Choroid plexus epithelial cell (primary cell): ENCODE measurements around the gene SYNE2.
"Not testable (repeated sequence)": the region's sequence is repeated elsewhere in the genome, so short reads cannot be mapped to it uniquely, and the experiment has no call there.

Experiments
- DNase-seq: peaks from one replicate; pipeline ENCODE4 v3.0.0-alpha.2; 2010; ENCODE audit warnings: low read depth
- H3K4me3 ChIP-seq: 2 replicates; pipeline ENCODE4 v1.5.1; 2011; ENCODE audit warnings: low read depth, mild to moderate bottlenecking, control low read depth, low read length, moderate library complexity
- TF ChIP-seq, protein P1 (sequence below): conservative IDR thresholded peaks from 2 replicates; pipeline ENCODE4 v1.5.1; 2011; ENCODE audit warnings: low read depth, mild to moderate bottlenecking, control low read depth, inconsistent platforms, low read length, moderate library complexity

SYNE2 gene

DNA sequence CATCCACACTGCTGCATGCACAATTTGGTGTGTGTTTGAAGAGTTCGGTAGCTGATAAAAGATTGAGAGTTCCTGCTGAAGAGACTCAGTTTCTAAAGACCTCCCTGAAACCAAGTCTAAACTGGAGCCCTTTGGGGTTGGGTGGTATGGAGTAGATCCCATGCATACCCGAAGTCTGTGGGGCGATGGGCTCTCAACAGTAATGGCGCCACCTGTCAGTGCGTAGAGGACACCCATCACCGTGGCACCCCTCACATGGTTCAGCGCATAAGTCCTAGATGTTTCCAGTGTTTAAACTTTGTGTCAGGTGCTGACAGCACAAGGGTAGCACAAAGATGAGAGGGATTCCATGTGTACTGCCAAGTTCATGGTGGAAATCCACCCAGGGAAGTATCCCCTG, 355.5 kb downstream of the SYNE2 start:
- TF ChIP-seq, protein P1, sequence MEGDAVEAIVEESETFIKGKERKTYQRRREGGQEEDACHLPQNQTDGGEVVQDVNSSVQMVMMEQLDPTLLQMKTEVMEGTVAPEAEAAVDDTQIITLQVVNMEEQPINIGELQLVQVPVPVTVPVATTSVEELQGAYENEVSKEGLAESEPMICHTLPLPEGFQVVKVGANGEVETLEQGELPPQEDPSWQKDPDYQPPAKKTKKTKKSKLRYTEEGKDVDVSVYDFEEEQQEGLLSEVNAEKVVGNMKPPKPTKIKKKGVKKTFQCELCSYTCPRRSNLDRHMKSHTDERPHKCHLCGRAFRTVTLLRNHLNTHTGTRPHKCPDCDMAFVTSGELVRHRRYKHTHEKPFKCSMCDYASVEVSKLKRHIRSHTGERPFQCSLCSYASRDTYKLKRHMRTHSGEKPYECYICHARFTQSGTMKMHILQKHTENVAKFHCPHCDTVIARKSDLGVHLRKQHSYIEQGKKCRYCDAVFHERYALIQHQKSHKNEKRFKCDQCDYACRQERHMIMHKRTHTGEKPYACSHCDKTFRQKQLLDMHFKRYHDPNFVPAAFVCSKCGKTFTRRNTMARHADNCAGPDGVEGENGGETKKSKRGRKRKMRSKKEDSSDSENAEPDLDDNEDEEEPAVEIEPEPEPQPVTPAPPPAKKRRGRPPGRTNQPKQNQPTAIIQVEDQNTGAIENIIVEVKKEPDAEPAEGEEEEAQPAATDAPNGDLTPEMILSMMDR = no peak
- DNase-seq = no peak
- no peak overlapping the region for H3K4me3 ChIP-seq

DNA sequence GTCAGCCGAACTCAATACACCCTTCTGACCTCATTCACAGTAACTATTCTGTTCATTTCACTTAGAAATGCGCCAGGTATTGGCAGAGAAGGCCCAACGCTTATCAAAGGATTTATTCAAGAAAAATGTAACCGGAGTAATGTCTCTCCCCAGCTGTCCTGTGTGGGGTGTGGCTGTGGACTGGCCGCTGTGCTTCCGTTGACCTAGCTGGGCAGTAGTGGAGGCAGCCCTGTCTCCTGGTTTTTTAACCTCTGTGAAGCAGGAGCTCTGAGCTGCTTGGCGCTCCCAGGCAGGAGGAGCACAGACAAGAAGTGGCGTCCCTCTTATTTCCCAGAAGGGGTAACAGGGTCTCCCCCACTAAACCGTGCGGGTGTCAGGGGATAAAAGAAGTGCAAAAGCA, 356.2 kb downstream of the SYNE2 start:
- TF ChIP-seq, protein P1 = no peak
- no peak for DNase-seq
- H3K4me3 ChIP-seq = no peak overlapping the region

DNA sequence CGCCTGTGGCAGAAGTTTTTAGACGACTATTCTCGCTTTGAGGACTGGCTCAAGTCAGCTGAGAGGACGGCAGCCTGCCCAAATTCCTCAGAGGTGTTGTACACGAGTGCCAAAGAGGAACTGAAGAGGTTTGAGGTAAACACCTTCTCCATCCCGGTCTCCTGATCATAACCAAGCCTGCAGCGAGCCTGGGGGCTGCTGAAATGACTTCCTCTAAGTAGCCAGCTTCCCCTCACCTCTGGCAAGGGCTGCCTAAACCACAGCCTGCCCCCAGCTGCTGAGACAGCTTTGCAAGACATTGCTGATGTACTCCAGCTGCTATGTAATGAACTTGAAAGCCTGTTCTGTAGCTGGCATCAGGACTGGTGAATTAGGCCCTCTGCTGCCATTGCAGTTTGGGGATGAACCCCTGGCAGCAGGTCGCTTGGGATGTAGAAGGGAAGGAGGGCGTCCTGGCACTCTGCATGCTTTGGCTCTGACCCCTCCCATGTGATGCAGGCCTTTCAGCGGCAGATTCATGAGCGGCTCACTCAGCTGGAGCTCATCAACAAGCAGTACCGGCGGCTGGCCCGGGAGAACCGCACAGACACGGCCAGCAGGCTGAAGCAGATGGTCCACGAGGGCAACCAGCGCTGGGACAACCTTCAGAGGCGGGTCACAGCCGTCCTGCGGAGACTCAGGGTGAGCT, 356.8 kb downstream of the SYNE2 start:
- TF ChIP-seq, protein P1 = no peak
- DNase-seq = peak; percentile 49
- no peak overlapping the region for H3K4me3 ChIP-seq

DNA sequence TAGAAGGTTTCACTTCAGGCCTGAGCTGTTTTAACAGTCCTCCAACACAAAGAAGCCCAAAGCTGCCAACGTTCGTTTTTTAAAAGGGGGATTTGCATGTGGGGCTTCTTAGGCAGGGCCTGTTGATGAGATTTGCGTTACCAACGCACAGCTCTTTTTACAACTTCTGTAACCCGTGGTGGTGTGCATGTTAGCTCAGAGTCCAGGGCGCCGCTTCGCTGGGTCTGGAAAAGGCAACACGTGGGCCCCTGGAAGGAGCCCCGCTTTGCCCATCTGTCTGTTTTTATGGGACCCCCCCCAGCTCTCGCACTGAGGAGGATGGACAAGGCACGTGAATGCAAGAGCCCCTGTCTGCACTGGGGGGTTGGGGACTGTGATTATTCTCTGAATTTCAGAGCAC, 357.4 kb downstream of the SYNE2 start:
- H3K4me3 ChIP-seq = no peak overlapping the region
- TF ChIP-seq, protein P1 = no peak
- no peak for DNase-seq

DNA sequence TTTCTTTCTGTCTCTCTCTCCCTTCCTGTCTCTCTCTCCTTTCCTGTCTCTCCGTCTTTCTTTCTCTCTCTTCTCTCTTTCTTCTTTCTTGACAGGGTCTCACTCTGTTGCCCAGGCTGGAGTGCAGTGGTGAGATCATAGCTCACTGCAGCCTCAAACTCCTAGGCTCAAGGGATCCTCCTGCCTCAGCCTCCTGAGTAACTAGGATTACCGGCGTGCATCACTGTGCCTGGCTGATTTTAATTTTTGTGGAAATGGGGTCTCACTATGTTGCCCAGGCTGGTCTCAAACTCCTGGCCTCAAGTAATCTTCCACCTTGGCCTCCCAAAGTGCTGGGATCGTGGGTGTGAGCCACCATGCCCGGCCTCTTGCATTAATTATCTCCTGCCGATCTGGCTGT, 358.1 kb downstream of the SYNE2 start:
- H3K4me3 ChIP-seq, DNase-seq: not testable (repeated sequence)

DNA sequence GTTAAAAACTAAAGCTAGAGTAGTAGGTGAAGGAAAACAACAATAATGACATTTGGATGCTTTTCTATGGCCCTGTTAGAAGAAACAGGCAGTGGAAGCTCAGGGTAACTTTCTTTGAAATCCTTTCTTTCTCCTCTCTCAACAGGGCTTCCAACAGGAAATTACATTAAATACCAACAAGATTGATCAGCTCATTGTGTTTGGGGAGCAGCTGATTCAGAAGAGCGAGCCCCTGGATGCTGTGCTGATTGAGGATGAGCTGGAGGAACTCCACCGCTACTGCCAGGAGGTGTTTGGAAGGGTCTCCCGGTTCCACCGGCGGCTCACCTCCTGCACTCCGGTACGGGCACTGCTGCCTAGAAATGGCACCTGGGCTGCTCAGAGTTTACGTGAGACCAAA, 359.9 kb downstream of the SYNE2 start:
- DNase-seq = no peak
- TF ChIP-seq, protein P1 = no peak
- H3K4me3 ChIP-seq = no peak overlapping the region

DNA sequence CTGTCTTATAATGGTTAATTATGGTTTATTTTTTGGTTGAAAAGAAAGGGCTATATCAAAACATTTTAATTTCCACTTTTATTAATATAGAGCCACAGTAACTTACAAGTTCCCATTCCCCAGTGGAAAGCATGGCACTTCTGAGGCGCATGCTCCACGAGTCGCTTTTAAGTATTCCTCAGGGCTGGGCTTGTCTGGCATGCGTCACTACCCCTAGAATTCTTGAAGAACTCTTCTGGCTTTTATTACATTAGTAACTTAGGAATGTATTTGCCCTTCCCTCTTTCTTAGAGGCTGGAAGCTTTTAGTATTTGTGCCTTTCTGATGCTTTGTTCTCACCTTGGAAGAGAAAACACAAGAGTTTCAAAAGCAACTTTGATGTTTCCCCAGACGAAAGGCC, 360.3 kb downstream of the SYNE2 start:
- TF ChIP-seq, protein P1 = no peak
- no peak overlapping the region for H3K4me3 ChIP-seq
- DNase-seq = no peak
